Right lobe of liver (tissue), 4 donors: ENCODE results near the gene FGD5.

Source experiments
- CTCF ChIP-seq, 4 donors: fragments of 200-600 bp in 3 of 4; fragments of 450-650 bp in 1 of 4; IDR thresholded peaks; one replicate each; pipeline versions ENCODE4 v1.5.1 to v1.8.0; 2016 to 2022; ENCODE audit warnings: antibody characterized with exemption in 4 of 4, mild to moderate bottlenecking in 2 of 4
- POLR2A ChIP-seq: fragments of 450-650 bp; IDR thresholded peaks from one replicate; pipeline ENCODE4 v1.6.1; 2017; ENCODE audit warnings: antibody characterized with exemption, mild to moderate bottlenecking
- donor health status: DM: no; HTN: no; CAD: no.
- donor health status: DM: no; HTN: no; CAD: no.
- donor health status: DM: no; HTN: yes; CAD: no.

DNA sequence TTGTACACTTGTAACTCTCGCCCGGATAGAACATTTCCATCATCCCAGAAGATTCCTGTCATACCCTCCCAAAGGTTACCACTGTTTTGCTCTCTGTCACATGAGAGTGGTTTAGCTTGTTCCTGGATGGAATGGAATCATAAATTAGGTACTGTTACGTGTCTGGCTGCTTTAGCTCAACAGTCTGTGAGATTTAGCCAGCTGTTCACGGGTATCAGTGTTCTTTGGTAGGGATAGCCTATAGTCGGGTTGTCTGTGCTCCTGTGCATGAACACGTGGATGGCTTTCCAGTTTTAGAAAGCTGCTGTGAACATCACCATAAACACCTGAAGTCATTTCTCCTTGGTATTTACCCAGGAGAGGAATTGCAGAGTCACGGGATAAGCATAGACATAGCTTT is 70.4 kb downstream of the FGD5 start:
- TF ChIP-seq CTCF (IDR thresholded peaks at IDR 0.05) (no peak), POLR2A (no peak)
